ENCODE measurements around the gene FKBP4.

FKBP4 gene

GRCh38 chr12:2813214-2814185, 18.7 kb downstream of the FKBP4 start:
- peak; percentile 49 to 68 for DNase-seq

- DNase-seq = no peak
These were observed 25.0 kb downstream of the FKBP4 start for GRCh38 chr12:2819810-2820209.

DNA sequence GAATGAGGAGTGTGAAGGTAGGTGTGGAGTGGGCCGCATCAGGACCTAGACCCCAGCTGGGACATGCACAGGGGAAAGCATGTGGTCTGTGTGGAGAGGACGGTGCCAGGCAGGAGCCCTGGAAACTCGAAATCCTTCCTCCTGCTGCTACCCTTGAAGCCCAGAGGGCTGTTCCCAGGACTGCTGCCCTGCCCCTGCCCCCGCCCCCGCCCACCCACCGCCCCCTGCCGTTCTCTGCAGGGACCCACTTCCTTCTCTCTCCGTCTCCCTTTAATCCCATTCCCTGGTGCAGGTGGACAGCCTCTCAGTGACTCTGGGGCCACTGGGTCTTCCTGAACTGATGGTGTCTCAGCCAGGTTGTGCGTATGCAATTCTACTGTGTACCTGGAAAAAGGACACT, 25.7 kb downstream of the FKBP4 start:
- DNase-seq = no peak

GRCh38 chr12:2823483-2823882, 28.7 kb downstream of the FKBP4 start:
- DNase-seq = no peak

GRCh38 chr12:2824541-2824940, 29.8 kb downstream of the FKBP4 start:
- no peak for DNase-seq

DNA sequence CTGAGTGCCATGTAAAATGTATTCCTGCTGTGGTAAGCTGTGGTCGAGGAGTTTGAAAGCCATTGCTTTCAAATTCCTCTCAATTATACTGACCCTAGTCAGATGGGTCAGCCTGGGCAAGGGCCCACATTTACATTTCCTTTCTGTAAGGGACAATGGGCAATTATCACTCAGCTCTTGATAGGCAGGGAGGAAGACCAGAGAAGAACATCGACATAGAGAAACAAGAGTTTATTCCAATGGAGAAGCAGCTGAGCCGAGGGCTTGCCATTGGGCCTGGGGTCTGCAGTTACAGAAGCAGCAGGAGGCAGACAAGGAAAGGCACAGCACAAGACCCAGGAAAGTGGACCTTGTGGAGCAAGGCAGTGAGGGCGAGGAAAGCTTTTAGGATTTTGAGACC, 30.4 kb downstream of the FKBP4 start:
- DNase-seq = no peak

DNA sequence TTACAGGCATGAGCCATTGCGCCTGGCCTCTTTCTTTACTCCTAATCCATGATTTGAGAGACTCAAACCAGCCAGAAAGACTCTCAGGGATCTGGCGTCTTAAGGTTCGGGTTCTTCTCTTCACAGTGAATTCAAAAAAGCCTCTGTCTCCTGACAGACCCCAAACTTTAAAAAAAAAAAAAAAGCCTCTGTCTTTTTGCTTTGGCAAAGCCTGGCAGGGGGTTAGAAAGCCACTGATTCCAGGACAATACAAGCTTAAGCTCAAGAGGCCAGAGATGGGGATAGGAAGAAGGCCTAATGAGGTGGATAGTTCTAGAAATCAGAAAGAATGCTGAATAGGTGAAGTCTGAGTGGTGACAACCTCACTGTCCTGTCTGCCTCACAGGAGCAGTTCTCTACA, 31.3 kb downstream of the FKBP4 start:
- no peak for DNase-seq

DNA sequence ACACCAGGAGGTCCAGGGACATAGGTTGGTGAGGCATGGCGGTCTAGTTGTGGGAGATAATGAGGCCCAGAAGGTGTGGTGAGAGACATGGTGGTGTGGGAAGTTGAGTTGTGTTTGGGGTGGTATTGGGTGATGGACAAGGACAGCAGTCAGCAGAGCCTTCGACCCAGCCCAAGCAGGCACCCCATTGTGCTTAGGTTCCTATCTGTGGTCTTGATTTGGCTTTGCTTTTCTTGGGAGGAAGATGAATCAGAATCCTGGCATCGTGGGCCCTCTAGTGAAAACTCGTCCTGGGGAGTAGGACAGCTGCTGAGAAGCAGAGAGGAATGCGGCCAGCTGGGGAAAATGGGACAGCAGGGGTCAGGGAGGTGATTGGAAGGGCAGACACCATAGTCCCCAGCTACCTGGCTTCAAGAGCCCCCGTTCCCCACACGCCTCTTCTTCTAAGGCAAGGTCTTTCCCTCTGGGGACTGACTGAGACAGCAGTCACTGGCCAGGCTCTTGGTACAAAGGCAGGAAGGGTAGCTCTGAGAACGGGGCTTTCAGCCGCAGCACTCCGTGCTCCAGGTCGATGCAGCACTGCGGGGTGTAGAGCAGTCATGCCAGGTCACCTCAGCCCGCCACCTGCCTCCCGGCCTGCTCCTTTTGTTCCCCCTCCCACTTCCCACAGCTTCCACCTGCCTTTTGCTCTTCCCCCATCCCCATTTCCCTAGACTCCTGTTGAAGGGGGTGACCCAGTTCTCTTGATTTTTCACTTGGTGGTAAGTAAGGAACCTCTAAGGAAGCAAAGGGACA, 32.1 kb downstream of the FKBP4 start:
- no peak for DNase-seq

DNA sequence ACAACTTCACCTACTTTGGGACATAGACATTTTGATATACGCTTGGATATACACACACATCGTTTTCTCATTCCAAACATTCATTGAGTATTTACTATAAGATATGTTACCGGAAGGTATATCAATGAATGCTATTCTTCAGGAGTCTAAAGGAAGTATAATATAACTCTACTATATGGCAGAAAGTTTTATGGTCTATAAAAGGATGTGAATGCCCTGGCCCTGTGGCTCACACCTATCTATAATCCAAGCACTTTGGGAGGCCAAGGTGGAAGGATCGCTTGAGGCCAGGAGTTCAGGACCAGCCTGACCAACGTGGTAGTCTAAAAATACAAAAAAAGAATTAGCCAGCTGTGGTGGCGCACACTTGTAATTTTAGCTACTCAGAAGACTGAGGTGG, 34.5 kb downstream of the FKBP4 start:
- no peak for DNase-seq

- DNase-seq = no peak
These were observed 37.9 kb downstream of the FKBP4 start for GRCh38 chr12:2832550-2833127.

GRCh38 chr12:2833327-2833726, 38.6 kb downstream of the FKBP4 start:
- DNase-seq = no peak

GRCh38 chr12:2833810-2834209, 39.0 kb downstream of the FKBP4 start:
- DNase-seq = no peak

DNA sequence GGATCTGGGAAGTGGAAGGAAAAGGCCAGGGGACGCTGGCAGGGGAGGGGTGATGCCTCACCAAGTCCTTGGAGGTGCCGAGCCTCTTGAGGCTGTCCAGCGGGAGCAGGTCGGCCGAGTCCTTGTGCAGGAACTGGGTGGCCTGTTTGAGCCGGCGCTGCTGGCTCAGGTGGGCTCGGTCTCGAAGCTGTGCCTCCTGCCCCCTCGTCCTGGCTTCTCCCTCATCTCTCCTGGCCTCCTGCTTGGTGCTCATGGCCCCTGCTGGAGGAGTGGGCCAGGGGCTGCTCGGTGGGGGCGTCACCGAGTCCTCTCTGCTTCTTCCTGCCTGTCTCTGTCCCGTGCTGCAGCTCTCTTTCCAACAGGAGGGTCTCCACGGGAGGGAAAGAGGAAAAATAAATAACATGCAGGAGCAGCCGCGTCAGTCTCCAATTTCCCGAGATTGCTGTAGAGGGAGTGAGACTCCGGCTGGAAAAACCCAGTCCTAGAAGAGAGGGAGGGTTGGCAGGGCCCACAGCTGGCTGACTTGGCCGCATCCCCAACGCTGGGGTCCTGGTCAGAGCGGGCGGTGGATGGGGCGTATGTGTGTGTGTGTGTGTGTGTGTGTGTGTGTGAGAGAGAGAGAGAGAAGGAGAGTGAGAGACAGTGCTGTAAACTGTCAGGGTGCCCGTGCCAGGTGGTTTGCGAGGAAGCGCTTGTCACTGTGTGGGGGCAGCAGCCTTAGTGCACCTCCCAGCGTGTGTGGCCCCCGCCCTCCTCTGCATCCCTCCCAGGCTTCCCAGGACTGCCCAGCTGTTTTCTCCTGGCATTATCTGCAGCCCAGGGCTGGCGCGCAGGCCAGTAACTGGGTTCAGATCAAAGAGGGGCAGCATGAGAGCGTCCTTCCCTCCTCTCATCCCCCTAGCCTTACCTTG, 40.1 kb downstream of the FKBP4 start, which contains the start of gene NRIP2:
Gene NRIP2 (minus strand): TSS at position 455 of the 911 bp plus-strand sequence. CDS start 52 bp downstream, at position 403.
- peak in 1 of 2 experiments; percentile 49 for DNase-seq

DNA sequence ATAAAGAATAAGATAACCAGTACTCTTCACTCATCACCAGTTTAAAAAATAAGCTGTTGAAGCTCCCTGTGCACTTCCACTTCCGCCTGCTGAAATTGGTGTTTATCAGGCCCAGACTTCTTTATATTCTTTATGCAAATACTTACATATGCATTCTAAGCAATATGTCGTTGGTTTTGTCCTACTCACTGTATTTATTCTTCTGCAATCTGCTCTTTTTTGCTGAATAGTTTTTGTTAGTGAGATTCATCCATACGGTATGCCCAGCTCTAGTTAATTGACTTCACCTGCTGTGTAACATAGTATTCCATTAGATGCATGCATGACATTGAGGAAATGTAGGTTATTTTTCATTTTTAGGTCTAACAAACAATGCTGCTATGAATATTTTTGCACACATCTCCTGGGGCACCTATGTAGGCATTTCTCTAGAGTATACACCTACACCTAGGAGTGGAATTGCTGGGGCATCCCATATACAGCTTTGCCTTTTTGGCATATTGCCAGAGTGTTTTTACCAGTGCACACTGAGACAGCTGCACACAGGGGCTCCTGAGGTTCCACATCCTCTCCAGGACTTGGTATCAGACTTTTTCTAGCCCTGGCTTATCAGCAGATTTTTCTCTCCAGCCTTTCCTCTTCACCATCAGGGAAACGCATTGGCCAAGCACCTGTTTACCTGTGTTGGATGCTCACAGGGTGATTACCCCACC, 41.1 kb downstream of the FKBP4 start:
- DNase-seq = peak in 1 of 2 experiments; percentile 25

- no peak for DNase-seq
These were observed 41.8 kb downstream of the FKBP4 start for GRCh38 chr12:2836574-2836973.

GRCh38 chr12:2841056-2841650, 46.4 kb downstream of the FKBP4 start:
- DNase-seq = peak in 1 of 2 experiments; percentile 16

DNA sequence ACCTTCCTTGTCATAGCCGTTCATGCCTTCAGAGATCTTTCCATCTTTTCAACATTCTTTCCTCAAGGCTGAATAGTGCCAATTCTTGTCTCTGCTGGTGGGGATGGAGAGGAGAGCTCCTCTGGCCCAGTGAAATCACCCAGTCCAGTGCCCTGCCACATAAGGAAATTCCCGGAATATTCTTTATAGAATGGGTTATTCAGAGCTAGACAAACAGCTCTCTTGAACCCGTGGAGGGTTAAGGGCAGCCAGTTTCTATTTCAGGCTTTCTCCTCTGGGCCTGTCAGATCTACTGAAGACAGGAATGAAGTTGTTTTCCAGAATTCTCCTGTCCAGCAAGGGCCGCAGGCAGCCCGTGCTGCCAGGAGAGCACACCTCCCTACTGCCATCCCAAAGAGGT, 48.2 kb downstream of the FKBP4 start:
- no peak for DNase-seq

- no peak for DNase-seq
These were observed 50.0 kb downstream of the FKBP4 start for GRCh38 chr12:2844786-2845185.

DNA sequence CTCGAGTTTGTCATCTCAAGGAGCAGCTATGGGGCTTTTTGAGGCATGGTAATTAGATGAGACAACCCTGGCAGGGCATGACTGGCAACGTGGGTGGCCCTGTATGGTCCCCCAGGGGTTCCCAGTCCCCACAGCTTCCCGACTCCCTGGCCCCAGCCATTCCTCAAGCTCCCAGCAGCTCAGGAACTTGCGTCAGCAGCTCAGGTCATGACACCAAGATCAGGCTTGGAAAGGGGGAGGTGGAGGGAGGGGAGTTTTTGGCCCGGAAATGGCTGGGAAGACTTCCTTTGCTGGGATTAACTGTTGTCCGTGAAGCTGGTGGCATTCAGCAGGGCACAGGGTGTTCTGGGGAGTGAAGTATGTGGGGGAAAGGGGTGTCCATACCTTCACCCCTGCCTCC, 50.5 kb downstream of the FKBP4 start:
- DNase-seq = no peak

DNA sequence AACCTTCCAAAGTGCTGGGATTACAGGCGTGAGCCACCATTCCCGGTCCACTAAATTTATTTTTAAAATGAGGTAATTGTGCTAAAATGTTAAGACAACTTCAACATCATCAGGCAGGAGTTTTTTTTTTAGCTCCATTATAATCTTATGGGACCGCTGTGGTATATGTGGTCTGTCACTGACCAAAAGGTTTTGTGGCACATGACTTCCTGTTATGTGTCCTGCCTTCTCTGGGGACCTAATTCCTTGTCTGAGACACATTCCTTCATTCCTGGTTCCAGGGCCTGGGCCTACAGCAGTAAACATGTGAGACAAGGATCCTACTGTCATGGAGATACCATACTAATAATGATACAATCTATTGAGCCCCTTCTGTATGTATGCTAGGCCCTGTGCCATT, 57.2 kb downstream of the FKBP4 start:
- no peak for DNase-seq

DNA sequence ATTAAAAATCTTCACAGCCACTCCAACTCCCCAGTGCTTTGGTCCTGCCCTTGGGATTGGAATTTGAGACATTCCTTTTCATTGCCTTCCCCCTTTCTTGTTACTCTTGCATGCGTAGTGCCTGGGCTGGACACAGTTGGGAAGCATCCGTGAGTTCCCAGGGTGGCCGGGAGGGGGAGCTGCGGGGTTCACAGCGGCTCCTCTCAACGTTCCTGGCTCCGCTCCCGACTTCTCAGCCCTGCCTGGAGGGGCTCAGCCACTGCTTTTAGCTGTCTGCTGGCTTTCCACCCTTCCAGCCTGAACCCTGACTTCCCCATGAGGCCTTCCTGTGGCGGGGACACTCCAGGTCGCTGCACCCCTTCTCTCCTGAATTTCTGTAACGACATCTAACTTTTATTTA, 58.9 kb downstream of the FKBP4 start:
- peak; percentile 35 to 53 for DNase-seq

Data from NCI-H2081 (cell line).